Measurements from ENCODE around the gene LAMA2. TPM values are rescaled to one million over a fixed set of nuclear protein-coding genes. Genes with fewer than 3 reads are reported as not detected.

The LAMA2 gene
- total RNA-seq, 1 donor from 2014 or later = 54.0 TPM

DNA sequence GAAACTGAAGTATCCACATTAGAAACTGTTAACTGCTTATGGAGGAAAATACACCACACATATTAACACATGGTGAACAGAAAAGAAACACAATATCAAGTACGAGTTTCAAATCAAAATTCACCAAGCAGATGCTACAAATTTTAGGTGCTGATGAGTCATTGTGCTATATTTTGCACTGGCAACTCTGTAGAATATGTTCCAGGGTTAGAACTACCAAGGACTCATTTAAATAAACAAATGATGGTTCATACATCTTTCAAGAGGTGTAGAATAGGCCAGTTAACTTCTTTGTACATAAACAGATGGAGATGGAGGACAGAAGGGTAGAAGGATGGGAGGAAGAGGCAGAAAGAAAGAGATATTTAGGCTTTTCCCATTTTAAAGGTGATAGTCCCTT lies 642.1 kb downstream of the LAMA2 start:
- H3K27me3 Mint-ChIP-seq = no peaks in the 10 kb centered on the region
- H3K4me3 Mint-ChIP-seq = no peak overlapping the region
- no peaks in the 10 kb centered on the region for H3K36me3 Mint-ChIP-seq
- DNase-seq (ENCODE audit: extremely low spot score, unreplicated experiment) = no peak
- peaks cover 5% of the 10 kb centered on the region for H3K9me3 Mint-ChIP-seq
- H3K27ac Mint-ChIP-seq = no peak overlapping the region
- TF ChIP-seq, protein P1, sequence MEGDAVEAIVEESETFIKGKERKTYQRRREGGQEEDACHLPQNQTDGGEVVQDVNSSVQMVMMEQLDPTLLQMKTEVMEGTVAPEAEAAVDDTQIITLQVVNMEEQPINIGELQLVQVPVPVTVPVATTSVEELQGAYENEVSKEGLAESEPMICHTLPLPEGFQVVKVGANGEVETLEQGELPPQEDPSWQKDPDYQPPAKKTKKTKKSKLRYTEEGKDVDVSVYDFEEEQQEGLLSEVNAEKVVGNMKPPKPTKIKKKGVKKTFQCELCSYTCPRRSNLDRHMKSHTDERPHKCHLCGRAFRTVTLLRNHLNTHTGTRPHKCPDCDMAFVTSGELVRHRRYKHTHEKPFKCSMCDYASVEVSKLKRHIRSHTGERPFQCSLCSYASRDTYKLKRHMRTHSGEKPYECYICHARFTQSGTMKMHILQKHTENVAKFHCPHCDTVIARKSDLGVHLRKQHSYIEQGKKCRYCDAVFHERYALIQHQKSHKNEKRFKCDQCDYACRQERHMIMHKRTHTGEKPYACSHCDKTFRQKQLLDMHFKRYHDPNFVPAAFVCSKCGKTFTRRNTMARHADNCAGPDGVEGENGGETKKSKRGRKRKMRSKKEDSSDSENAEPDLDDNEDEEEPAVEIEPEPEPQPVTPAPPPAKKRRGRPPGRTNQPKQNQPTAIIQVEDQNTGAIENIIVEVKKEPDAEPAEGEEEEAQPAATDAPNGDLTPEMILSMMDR (conservative IDR thresholded peaks at IDR 0.05) = no peak
- H3K4me1 Mint-ChIP-seq (ENCODE audit: unreplicated experiment) = no peaks in the 10 kb centered on the region

DNA sequence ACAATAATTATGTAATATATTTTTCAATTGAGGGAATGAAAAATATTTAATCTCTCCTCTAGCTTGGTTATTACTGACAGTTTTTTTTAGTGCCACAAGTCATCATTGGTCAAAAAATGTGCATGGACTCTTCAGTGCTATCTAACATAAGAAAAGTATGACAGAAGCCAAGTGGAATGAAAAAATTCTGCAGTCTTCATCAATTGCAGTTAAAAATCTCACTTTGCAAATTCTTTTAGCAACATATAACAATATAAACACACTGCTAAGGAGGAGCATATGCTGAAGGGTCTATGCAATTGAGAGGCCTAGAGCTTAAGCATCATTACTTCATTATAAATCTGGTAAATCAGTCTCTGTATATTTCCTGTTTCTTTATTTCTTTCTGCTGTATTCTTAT lies 652.0 kb downstream of the LAMA2 start:
- peaks cover 12% of the 10 kb centered on the region for H3K4me1 Mint-ChIP-seq (ENCODE audit: unreplicated experiment)
- no peak overlapping the region for H3K4me3 Mint-ChIP-seq
- H3K27me3 Mint-ChIP-seq = no peaks in the 10 kb centered on the region
- DNase-seq (ENCODE audit: extremely low spot score, unreplicated experiment) = no peak
- peaks cover 3% of the 10 kb centered on the region for H3K36me3 Mint-ChIP-seq
- peaks cover 11% of the 10 kb centered on the region for H3K9me3 Mint-ChIP-seq
- TF ChIP-seq, protein P1 (conservative IDR thresholded peaks at IDR 0.05) = no peak
- H3K27ac Mint-ChIP-seq = no peak overlapping the region

DNA sequence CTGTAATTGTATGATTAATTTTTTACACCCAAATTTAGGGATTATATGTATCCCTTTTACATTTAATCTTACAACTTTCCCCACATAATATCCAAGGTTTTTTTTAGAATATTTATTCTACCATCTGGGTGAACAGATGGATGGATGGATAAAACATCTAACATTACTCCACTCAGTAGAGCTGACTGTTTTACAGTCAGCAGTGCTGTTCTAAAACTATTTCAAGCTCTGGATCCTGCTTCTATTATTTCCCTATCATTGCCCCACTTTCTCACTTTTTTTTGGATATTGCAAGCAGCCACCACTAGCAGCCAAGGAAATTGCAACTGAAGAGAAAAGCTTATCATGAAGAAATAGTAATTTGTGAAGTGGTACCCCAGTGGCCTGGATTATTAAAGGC lies 653.3 kb downstream of the LAMA2 start:
- Mint-ChIP-seq H3K27ac (no peak overlapping the region), H3K27me3 (no peaks in the 10 kb centered on the region), H3K36me3 (peaks cover 3% of the 10 kb centered on the region), H3K9me3 (peaks cover 11% of the 10 kb centered on the region), H3K4me3 (no peak overlapping the region), H3K4me1 (ENCODE audit: unreplicated experiment) (peaks cover 13% of the 10 kb centered on the region)
- TF ChIP-seq, protein P1 (conservative IDR thresholded peaks at IDR 0.05) = no peak
- DNase-seq (ENCODE audit: extremely low spot score, unreplicated experiment) = no peak

DNA sequence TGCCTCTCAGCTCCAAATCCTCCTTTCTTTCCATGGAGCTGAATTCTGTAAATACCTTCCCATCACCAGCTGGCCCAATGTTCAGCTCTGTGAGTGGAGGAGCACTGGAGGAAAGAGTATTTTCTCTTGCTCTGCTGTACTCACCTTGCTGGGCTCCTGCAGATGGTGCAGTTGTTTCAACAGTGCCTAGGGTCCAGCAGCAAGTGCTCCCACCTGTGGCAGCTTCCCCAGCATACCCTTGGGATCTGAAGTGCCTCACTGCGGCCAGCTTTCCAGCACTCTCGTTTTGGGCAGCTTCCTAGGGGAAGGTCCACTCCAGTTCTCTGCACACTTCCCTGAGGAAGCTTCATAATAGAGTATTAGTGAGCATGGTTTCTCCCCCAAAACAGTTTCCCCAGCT lies 656.1 kb downstream of the LAMA2 start:
- no peaks in the 10 kb centered on the region for H3K36me3 Mint-ChIP-seq
- H3K27me3 Mint-ChIP-seq = no peaks in the 10 kb centered on the region
- DNase-seq (ENCODE audit: extremely low spot score, unreplicated experiment) = no peak
- TF ChIP-seq, protein P1 (conservative IDR thresholded peaks at IDR 0.05) = no peak
- no peaks in the 10 kb centered on the region for H3K9me3 Mint-ChIP-seq
- H3K4me3 Mint-ChIP-seq = no peak overlapping the region
- H3K27ac Mint-ChIP-seq = no peak overlapping the region
- peaks cover 13% of the 10 kb centered on the region for H3K4me1 Mint-ChIP-seq (ENCODE audit: unreplicated experiment)

DNA sequence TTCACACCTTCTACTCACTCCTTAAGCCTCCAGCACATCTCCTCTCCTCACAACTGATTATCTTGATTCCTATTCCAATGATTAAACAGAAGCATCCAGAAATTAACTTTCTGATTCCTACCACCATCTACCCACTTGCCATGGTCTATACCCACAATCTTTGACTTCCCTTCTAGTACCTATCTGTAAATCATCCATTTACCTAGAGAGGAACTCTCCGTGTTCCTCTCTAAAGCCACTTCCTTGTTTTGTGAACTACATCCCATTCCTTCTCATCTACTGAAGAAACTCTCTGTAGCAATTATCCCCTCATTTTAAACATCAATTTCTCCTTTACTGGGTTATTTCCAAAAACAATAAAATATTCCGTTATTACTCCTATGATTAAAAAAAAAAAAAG lies 659.8 kb downstream of the LAMA2 start:
- Mint-ChIP-seq H3K36me3 (peaks cover 4% of the 10 kb centered on the region), H3K27me3 (no peaks in the 10 kb centered on the region), H3K4me3 (no peak overlapping the region), H3K9me3 (peaks cover 3% of the 10 kb centered on the region), H3K4me1 (ENCODE audit: unreplicated experiment) (peaks cover 7% of the 10 kb centered on the region), H3K27ac (no peak overlapping the region)
- DNase-seq (ENCODE audit: extremely low spot score, unreplicated experiment) = no peak
- TF ChIP-seq, protein P1 (conservative IDR thresholded peaks at IDR 0.05) = no peak

DNA sequence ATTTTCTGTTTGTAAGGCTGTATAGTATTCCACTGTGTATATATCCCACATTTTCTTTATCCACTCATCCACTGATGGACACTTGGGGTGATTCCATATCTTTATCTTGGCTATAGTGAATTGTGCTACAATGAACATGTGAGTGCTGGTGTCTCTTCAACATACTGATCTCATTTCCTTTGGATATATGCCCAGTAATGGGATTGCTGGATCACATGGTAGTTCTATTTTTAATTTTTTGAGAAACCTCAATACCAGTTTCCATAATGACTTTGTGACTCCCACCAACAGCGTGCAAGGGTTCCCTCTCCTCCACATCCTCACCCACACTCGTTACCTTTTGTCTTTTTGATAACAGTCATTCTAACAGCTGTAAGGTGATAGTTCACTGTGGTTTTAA lies 661.0 kb downstream of the LAMA2 start:
- no peaks in the 10 kb centered on the region for H3K27me3 Mint-ChIP-seq
- no peak overlapping the region for H3K4me3 Mint-ChIP-seq
- peaks cover 4% of the 10 kb centered on the region for H3K36me3 Mint-ChIP-seq
- H3K4me1 Mint-ChIP-seq (ENCODE audit: unreplicated experiment) = peaks cover 3% of the 10 kb centered on the region
- no peak overlapping the region for H3K27ac Mint-ChIP-seq
- TF ChIP-seq, protein P1 (conservative IDR thresholded peaks at IDR 0.05) = no peak
- DNase-seq (ENCODE audit: extremely low spot score, unreplicated experiment) = no peak
- peaks cover 3% of the 10 kb centered on the region for H3K9me3 Mint-ChIP-seq

All from type B pancreatic cell (in vitro differentiated cells).